ENCODE measurements around the gene HOMER2.

HOMER2 gene

GRCh38 chr15:82799183-82799841 lies 153.2 kb downstream of the HOMER2 start:
- no peak overlapping the region for H3K27ac Mint-ChIP-seq
- H3K27me3 Mint-ChIP-seq (ENCODE audit: low read depth, poor library complexity), result peaks cover 80% of the 10 kb centered on the region
- no peak for DNase-seq
- no peak overlapping the region for H3K4me3 Mint-ChIP-seq
- no peaks in the 10 kb centered on the region for H3K4me1 Mint-ChIP-seq
- H3K36me3 Mint-ChIP-seq (ENCODE audit: low read depth), result no peaks in the 10 kb centered on the region
- no peak for TF ChIP-seq CTCF (IDR thresholded peaks at IDR 0.05)
- peaks cover 10% of the 10 kb centered on the region for H3K9me3 Mint-ChIP-seq

Data from nephron progenitor cell (in vitro differentiated cells).